GM12878 (cell line): ENCODE results near the gene RASSF6. TPM values are rescaled to one million over a fixed set of nuclear protein-coding genes. Genes with fewer than 3 reads are reported as not detected.

Experiments used
- HDGF ChIP-seq: fragments of 450-650 bp; IDR thresholded peaks from 2 replicates; pipeline ENCODE4 v1.6.1; 2016; ENCODE audit warnings: antibody characterized with exemption
- IKZF2 ChIP-seq, 2 experiments: fragments of 450-650 bp; IDR thresholded peaks; 2 replicates each; pipeline ENCODE4 v1.6.1; 2017; ENCODE audit warnings: mild to moderate bottlenecking in 2 of 2, moderate library complexity in 2 of 2
- IRF5 ChIP-seq: fragments of 450-650 bp; IDR thresholded peaks from 2 replicates; pipeline ENCODE4 v1.6.1; 2017; ENCODE audit warnings: borderline replicate concordance
- JUNB ChIP-seq: IDR thresholded peaks from 2 replicates; pipeline ENCODE4 v1.6.1; 2016; ENCODE audit warnings: antibody characterized with exemption, mild to moderate bottlenecking
- MEF2A ChIP-seq: IDR thresholded peaks from 2 replicates; pipeline ENCODE4 v1.6.1; 2011; ENCODE audit warnings: low read depth, mild to moderate bottlenecking, low read length, moderate library complexity; ENCODE audit not compliant: insufficient read depth
- MXI1 ChIP-seq: fragments of 150-350 bp; IDR thresholded peaks from 2 replicates; pipeline ENCODE4 v1.6.1; 2011; ENCODE audit warnings: low read depth, mild to moderate bottlenecking, inconsistent platforms, low read length, improper control_type of control experiment
- MYC ChIP-seq: IDR thresholded peaks from 2 replicates; pipeline ENCODE4 v1.6.1; 2011; ENCODE audit warnings: mild to moderate bottlenecking, low read length, moderate library complexity, inconsistent platforms; ENCODE audit not compliant: insufficient read depth, insufficient replicate concordance, insufficient read length, severe bottlenecking
- NRF1 ChIP-seq: conservative IDR thresholded peaks from 2 replicates; pipeline ENCODE4 v1.6.1; 2011; ENCODE audit warnings: mild to moderate bottlenecking, low read depth, low read length, improper control_type of control experiment
- POLR2A ChIP-seq: IDR thresholded peaks from 2 replicates; pipeline ENCODE4 v1.6.1; 2011; ENCODE audit warnings: low read depth, mild to moderate bottlenecking, low read length
- RB1 ChIP-seq: fragments of 450-650 bp; formaldehyde crosslinking; IDR thresholded peaks from 2 replicates; pipeline ENCODE4 v1.6.1; 2017; ENCODE audit warnings: mild to moderate bottlenecking, borderline replicate concordance
- RBBP5 ChIP-seq: fragments of 200-600 bp; sonication (generic); conservative IDR thresholded peaks from 2 replicates; pipeline ENCODE4 v1.6.1; 2016
- SMC3 ChIP-seq: IDR thresholded peaks from 2 replicates; pipeline ENCODE4 v1.6.1; 2011; ENCODE audit warnings: low read length, improper control_type of control experiment, borderline replicate concordance
- WRNIP1 ChIP-seq: IDR thresholded peaks from 2 replicates; pipeline ENCODE4 v1.6.1; 2011; ENCODE audit warnings: low read depth, low read length, improper control_type of control experiment, borderline replicate concordance
- ZBTB4 ChIP-seq: fragments of 450-650 bp; formaldehyde crosslinking; IDR thresholded peaks from 2 replicates; pipeline ENCODE4 v1.4.0; 2022; ENCODE audit warnings: mild to moderate bottlenecking, moderate library complexity
- polyA plus RNA-seq, 11 experiments: library from polyadenylated mRNA; depleted of rRNA in 4 of 11; unstranded in 6 of 11; stranded (reverse) in 5 of 11; fragments of >200 nt; fragmentation: Nextera tagmentation in 4 of 11; fragmentation: Illumina TruSeq in 1 of 11; extraction: Ambion mirVana in 4 of 11; extraction: Trizol in 1 of 11; gene quantifications; 1 replicate in 1 of 11; 2 replicates in 10 of 11; pipeline versions ENCODE4 v1.2.1 to v1.2.3, GENCODE V29; 2011 to 2016; ENCODE audit warnings: inconsistent platforms in 2 of 11, missing spikeins in 2 of 11, low read depth in 1 of 11
- total RNA-seq, 4 experiments: library from RNA; depleted of rRNA in 3 of 4; stranded (reverse); fragments of >200 nt in 3 of 4; fragmentation: Illumina TruSeq in 1 of 4; extraction: Trizol in 1 of 4; gene quantifications; 2 replicates each; pipeline versions ENCODE4 v1.2.1 to v1.2.3, GENCODE V29; 2013 to 2021
- TF ChIP-seq, protein P1 (sequence below): fragments of 450-650 bp; IDR thresholded peaks from 2 replicates; pipeline ENCODE4 v1.6.1; 2017; ENCODE audit warnings: antibody characterized with exemption, mild to moderate bottlenecking, moderate library complexity
- TF ChIP-seq, protein P2 (sequence below): IDR thresholded peaks from 2 replicates; pipeline ENCODE4 v1.6.1; 2012; ENCODE audit warnings: low read depth, low read length, improper control_type of control experiment
- TF ChIP-seq, protein P3 (sequence below): IDR thresholded peaks from 2 replicates; pipeline ENCODE4 v1.6.1; 2012; ENCODE audit warnings: low read length, inconsistent platforms
- TF ChIP-seq, protein P4 (sequence below): fragments of 450-650 bp; IDR thresholded peaks from 2 replicates; pipeline ENCODE4 v1.6.1; 2017; ENCODE audit warnings: mild to moderate bottlenecking, low read depth, inconsistent platforms; ENCODE audit not compliant: poor library complexity, severe bottlenecking

The RASSF6 gene
- total and polyA plus RNA-seq, 10 of the 15 experiments (the other 5 are each of a cell fraction or from before 2014, with no cell fraction given) = 0.28 to 2.9 (median 0.54) TPM

DNA sequence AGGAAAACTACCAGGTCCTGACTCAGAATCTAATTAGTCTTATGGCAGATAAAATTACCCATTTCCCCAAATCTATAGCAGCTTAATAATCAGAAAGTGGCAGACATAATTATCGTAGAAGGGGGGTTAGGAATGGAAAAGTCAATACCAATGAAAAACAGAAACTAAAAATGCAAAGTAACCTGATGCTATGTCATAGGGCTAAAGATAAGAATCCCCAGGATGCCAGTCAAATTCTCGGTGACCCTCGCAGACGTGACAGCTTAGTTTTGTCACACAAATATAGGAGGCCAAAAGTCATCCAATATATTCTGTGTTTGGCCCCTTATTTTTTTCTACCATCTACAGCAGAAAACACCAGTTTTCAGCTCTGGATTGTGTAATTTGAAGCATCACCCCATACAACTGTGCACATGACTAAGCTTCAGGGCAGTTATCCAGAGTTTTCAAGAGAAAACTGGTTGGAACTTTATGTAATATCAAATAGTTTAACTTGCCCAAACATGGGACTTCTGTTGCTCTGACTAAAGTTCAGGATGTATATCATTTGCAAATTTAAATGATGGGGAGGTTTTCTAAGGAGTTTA is 30.9 kb downstream of the RASSF6 start (continued):
- TF ChIP-seq, protein P1, sequence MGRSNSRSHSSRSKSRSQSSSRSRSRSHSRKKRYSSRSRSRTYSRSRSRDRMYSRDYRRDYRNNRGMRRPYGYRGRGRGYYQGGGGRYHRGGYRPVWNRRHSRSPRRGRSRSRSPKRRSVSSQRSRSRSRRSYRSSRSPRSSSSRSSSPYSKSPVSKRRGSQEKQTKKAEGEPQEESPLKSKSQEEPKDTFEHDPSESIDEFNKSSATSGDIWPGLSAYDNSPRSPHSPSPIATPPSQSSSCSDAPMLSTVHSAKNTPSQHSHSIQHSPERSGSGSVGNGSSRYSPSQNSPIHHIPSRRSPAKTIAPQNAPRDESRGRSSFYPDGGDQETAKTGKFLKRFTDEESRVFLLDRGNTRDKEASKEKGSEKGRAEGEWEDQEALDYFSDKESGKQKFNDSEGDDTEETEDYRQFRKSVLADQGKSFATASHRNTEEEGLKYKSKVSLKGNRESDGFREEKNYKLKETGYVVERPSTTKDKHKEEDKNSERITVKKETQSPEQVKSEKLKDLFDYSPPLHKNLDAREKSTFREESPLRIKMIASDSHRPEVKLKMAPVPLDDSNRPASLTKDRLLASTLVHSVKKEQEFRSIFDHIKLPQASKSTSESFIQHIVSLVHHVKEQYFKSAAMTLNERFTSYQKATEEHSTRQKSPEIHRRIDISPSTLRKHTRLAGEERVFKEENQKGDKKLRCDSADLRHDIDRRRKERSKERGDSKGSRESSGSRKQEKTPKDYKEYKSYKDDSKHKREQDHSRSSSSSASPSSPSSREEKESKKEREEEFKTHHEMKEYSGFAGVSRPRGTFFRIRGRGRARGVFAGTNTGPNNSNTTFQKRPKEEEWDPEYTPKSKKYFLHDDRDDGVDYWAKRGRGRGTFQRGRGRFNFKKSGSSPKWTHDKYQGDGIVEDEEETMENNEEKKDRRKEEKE = no peak
- TF ChIP-seq MXI1 (no peak), HDGF (no peak), RB1 (0 out of 2 replicates have a peak, but pooled peaks have one; percentile 54), IRF5 (no peak), MEF2A (no peak), WRNIP1 (no peak), IKZF2 (IDR thresholded peaks at IDR 0.05) (peak in 1 of 2 experiments; percentile 39; a peak in 3 of 4 replicates), ZBTB4 (CRISPR knock-in tag) (no peak), MYC (no peak), SMC3 (no peak), NRF1 (no peak), JUNB (no peak), RBBP5 (no peak), POLR2A (no peak)
- TF ChIP-seq, protein P2, sequence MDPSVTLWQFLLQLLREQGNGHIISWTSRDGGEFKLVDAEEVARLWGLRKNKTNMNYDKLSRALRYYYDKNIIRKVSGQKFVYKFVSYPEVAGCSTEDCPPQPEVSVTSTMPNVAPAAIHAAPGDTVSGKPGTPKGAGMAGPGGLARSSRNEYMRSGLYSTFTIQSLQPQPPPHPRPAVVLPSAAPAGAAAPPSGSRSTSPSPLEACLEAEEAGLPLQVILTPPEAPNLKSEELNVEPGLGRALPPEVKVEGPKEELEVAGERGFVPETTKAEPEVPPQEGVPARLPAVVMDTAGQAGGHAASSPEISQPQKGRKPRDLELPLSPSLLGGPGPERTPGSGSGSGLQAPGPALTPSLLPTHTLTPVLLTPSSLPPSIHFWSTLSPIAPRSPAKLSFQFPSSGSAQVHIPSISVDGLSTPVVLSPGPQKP = no peak
- TF ChIP-seq, protein P3, sequence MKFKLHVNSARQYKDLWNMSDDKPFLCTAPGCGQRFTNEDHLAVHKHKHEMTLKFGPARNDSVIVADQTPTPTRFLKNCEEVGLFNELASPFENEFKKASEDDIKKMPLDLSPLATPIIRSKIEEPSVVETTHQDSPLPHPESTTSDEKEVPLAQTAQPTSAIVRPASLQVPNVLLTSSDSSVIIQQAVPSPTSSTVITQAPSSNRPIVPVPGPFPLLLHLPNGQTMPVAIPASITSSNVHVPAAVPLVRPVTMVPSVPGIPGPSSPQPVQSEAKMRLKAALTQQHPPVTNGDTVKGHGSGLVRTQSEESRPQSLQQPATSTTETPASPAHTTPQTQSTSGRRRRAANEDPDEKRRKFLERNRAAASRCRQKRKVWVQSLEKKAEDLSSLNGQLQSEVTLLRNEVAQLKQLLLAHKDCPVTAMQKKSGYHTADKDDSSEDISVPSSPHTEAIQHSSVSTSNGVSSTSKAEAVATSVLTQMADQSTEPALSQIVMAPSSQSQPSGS = no peak
- TF ChIP-seq, protein P4, sequence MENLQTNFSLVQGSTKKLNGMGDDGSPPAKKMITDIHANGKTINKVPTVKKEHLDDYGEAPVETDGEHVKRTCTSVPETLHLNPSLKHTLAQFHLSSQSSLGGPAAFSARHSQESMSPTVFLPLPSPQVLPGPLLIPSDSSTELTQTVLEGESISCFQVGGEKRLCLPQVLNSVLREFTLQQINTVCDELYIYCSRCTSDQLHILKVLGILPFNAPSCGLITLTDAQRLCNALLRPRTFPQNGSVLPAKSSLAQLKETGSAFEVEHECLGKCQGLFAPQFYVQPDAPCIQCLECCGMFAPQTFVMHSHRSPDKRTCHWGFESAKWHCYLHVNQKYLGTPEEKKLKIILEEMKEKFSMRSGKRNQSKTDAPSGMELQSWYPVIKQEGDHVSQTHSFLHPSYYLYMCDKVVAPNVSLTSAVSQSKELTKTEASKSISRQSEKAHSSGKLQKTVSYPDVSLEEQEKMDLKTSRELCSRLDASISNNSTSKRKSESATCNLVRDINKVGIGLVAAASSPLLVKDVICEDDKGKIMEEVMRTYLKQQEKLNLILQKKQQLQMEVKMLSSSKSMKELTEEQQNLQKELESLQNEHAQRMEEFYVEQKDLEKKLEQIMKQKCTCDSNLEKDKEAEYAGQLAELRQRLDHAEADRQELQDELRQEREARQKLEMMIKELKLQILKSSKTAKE = no peak
